Panc1 (cell line): ENCODE data around the gene SPATA13. TPM values are rescaled to one million over a fixed set of nuclear protein-coding genes. Genes with fewer than 3 reads are reported as not detected.

ENCODE experiments used
- ATAC-seq: fragments of 200-7000 bp; cut with Tn5 transposase; 2 replicates; pipeline ENCODE4 v1.9.1; 2020; ENCODE audit warnings: mild to moderate bottlenecking, moderate library complexity
- BruUV-seq: library from RNA; stranded (reverse); fragments of 400-500 nt; replicated peaks from 2 replicates; lab custom pipeline; 2021; lab: Mats Ljungman, UMichigan
- CTCF ChIA-PET: fragments of 300-600 bp; sonication (Branson Sonifier 250); formaldehyde crosslinking; loops from one replicate; lab custom pipeline; 2022; ENCODE audit warnings: antibody characterized with exemption; lab: Charles Lee
- POLR2A ChIA-PET: fragments of 300-600 bp; sonication (Branson Sonifier 250); formaldehyde crosslinking; loops from one replicate; lab custom pipeline; 2022; ENCODE audit warnings: antibody characterized with exemption; lab: Charles Lee
- DNase-seq: peaks from one replicate; pipeline ENCODE4 v3.0.0-alpha.2; 2010; ENCODE audit warnings: low read depth, low spot score
- H3K27ac ChIP-seq: 2 replicates; pipeline ENCODE4 v1.5.1; 2011; ENCODE audit warnings: mild to moderate bottlenecking, low read length, inconsistent platforms
- H3K27me3 ChIP-seq: fragments of 200-500 bp; sonication (Bioruptor generic); 2 replicates; pipeline ENCODE4 v1.6.0; 2014; ENCODE audit warnings: low read length, inconsistent platforms; ENCODE audit not compliant: control insufficient read depth, insufficient read depth
- H3K36me3 ChIP-seq: fragments of 200-500 bp; sonication (Bioruptor generic); 2 replicates; pipeline ENCODE4 v1.5.1; 2014; ENCODE audit warnings: inconsistent platforms, mild to moderate bottlenecking, low read length, moderate library complexity; ENCODE audit not compliant: control insufficient read depth, insufficient read depth
- H3K4me1 ChIP-seq: 2 replicates; pipeline ENCODE4 v1.5.1; 2011; ENCODE audit warnings: inconsistent platforms, mild to moderate bottlenecking, low read length, moderate library complexity; ENCODE audit not compliant: control insufficient read depth, insufficient read depth
- H3K4me3 ChIP-seq, 2 experiments: 2 replicates each; pipeline ENCODE4 v1.5.1; 2011 to 2012; ENCODE audit warnings: low read depth in 2 of 2, low read length in 2 of 2, mild to moderate bottlenecking in 2 of 2, inconsistent platforms in 1 of 2, moderate library complexity in 1 of 2
- H3K9me3 ChIP-seq: fragments of 200-500 bp; sonication (Bioruptor generic); 2 replicates; pipeline ENCODE4 v1.5.1; 2014; ENCODE audit warnings: low read depth, mild to moderate bottlenecking, inconsistent platforms, low read length, moderate library complexity; ENCODE audit not compliant: control insufficient read depth, insufficient read depth
- CTCF ChIP-seq: fragments of 450-650 bp; IDR thresholded peaks from 2 replicates; pipeline ENCODE4 v1.5.1; 2017; ENCODE audit warnings: mild to moderate bottlenecking
- POLR2AphosphoS5 ChIP-seq: IDR thresholded peaks from 2 replicates; pipeline ENCODE4 v1.6.1; 2012; ENCODE audit warnings: mild to moderate bottlenecking, low read depth, low read length, moderate library complexity
- SIN3A ChIP-seq: IDR thresholded peaks from 2 replicates; pipeline ENCODE4 v1.6.1; 2012; ENCODE audit warnings: low read depth, mild to moderate bottlenecking, low read length, moderate library complexity, borderline replicate concordance; ENCODE audit not compliant: insufficient read depth
- TCF7L2 ChIP-seq: IDR thresholded peaks from 2 replicates; pipeline ENCODE4 v1.6.1; 2011; ENCODE audit warnings: mild to moderate bottlenecking, low read depth, low read length, inconsistent platforms
- in situ Hi-C: cut with HindIII; loops from 2 replicates; pipeline ENCODE4 v1.10.0; 2016; ENCODE audit warnings: low sequenced_read_pairs, low pct_unique_long_range_greater_than_20kb
- intact Hi-C: fragments of 100-400 bp; cut with micrococcal nuclease; formaldehyde crosslinking; loops from one replicate; pipeline ENCODE4 v1.10.0; 2022; ENCODE audit not compliant: unreplicated experiment
- total RNA-seq: library from RNA; stranded (reverse); gene quantifications from one replicate; pipeline ENCODE4 v1.2.1, GENCODE V29; 2021; ENCODE audit not compliant: unreplicated experiment
- TF ChIP-seq, protein P1 (sequence below), 2 experiments: IDR thresholded peaks; 2 replicates each; pipeline ENCODE4 v1.6.1; 2011 to 2012; ENCODE audit warnings: low read depth in 2 of 2, control low read depth in 1 of 2, low read length in 1 of 2, mild to moderate bottlenecking in 1 of 2, moderate library complexity in 1 of 2; ENCODE audit not compliant: insufficient read depth in 1 of 2

The SPATA13 gene
- total RNA-seq, 1 experiment from 2014 or later: 7.9 TPM

DNA sequence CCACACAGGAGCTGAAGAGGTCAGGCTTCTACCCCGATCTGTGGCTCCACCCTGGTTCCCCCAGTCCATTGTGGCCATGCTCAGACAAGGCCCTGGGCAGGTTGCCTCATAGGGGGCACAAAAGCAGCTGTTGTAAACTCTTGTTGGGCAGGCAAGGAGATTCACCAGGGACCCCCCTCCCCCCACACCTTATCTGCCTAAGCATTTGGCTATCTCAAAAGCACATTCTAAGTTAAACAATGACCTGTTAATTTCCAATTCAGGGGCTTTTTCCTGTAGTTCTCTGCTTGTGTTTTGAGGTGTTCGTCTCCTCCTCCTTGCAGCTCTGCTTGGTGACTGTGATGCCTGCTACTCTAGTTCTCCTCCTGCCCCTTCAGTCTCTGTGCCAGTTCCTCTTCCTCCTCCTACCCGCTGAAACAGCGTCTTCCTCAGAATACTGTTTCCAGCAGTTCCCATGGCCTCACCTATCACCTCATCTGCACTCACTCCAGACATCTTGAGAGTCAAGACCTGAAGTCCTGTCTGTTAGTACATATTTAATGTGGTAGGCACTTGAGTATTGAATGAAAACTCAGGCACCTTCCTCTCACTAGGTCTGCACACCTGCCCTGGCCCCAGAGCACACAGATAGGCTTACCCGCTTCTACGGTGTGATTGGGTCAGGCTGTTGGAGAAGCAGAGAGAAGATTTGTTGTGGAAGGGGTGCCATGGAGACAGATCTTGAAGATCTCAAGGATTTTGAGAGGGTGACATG is 31.7 kb downstream of the SPATA13 start:
- H3K4me3 ChIP-seq: no peak overlapping the region
- ChIA-PET POLR2A (no interaction called here), CTCF (no interaction called here)
- no peak overlapping the region for H3K27ac ChIP-seq
- no peaks in the 10 kb centered on the region for H3K9me3 ChIP-seq
- DNase-seq (no peak), ATAC-seq (no peak)
- H3K36me3 ChIP-seq: no peaks in the 10 kb centered on the region
- intact Hi-C loops (no loop called here), in situ Hi-C loops (no loop called here)
- no peaks in the 10 kb centered on the region for H3K27me3 ChIP-seq
- no peaks in the 10 kb centered on the region for H3K4me1 ChIP-seq
- BruUV-seq: no TSS peak
- TF ChIP-seq POLR2AphosphoS5 (no peak), CTCF (no peak), SIN3A (no peak), TCF7L2 (no peak)
- TF ChIP-seq, protein P1, sequence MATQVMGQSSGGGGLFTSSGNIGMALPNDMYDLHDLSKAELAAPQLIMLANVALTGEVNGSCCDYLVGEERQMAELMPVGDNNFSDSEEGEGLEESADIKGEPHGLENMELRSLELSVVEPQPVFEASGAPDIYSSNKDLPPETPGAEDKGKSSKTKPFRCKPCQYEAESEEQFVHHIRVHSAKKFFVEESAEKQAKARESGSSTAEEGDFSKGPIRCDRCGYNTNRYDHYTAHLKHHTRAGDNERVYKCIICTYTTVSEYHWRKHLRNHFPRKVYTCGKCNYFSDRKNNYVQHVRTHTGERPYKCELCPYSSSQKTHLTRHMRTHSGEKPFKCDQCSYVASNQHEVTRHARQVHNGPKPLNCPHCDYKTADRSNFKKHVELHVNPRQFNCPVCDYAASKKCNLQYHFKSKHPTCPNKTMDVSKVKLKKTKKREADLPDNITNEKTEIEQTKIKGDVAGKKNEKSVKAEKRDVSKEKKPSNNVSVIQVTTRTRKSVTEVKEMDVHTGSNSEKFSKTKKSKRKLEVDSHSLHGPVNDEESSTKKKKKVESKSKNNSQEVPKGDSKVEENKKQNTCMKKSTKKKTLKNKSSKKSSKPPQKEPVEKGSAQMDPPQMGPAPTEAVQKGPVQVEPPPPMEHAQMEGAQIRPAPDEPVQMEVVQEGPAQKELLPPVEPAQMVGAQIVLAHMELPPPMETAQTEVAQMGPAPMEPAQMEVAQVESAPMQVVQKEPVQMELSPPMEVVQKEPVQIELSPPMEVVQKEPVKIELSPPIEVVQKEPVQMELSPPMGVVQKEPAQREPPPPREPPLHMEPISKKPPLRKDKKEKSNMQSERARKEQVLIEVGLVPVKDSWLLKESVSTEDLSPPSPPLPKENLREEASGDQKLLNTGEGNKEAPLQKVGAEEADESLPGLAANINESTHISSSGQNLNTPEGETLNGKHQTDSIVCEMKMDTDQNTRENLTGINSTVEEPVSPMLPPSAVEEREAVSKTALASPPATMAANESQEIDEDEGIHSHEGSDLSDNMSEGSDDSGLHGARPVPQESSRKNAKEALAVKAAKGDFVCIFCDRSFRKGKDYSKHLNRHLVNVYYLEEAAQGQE (IDR thresholded peaks at IDR 0.05; ENCODE audit: insufficient read depth in 1 of 2, low read depth in 2 of 2, low read length in 1 of 2): no peak

DNA sequence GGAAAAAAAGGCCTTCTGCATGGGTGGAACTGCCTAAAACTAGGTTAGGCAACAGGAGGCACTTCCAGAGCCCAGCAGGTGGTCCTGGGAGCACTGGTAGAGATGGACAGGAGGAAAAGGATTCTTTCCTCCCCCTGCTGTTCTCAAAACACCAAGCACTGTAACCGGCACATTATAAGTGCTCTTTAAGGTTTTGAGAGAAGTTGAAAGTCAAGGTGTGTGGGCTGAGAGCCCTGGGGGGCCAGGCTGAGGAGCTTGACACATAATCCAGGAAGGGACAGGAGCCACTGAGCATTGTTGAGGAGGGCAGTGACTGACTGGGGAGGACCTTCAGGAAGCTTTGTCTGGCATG is 32.3 kb downstream of the SPATA13 start:
- no TSS peak for BruUV-seq
- H3K27ac ChIP-seq: no peak overlapping the region
- in situ Hi-C loops (no loop called here), intact Hi-C loops (no loop called here)
- no peaks in the 10 kb centered on the region for H3K36me3 ChIP-seq
- ChIA-PET POLR2A (no interaction called here), CTCF (no interaction called here)
- no peak overlapping the region for H3K4me3 ChIP-seq
- no peaks in the 10 kb centered on the region for H3K27me3 ChIP-seq
- TF ChIP-seq CTCF (no peak), TCF7L2 (no peak), POLR2AphosphoS5 (no peak), SIN3A (no peak)
- TF ChIP-seq, protein P1 (IDR thresholded peaks at IDR 0.05; ENCODE audit: insufficient read depth in 1 of 2, low read depth in 2 of 2, low read length in 1 of 2): no peak
- ATAC-seq: no peak
- H3K9me3 ChIP-seq: no peaks in the 10 kb centered on the region
- no peak for DNase-seq
- H3K4me1 ChIP-seq: no peaks in the 10 kb centered on the region
